ENCODE data around the gene TXNL4B. TPM values are rescaled to one million over a fixed set of nuclear protein-coding genes. Genes with fewer than 3 reads are reported as not detected.

Gene TXNL4B
- total and polyA plus RNA-seq, 9 of the 15 experiments (the other 6 are each of a cell fraction or from before 2014, with no cell fraction given) = 11.9 to 38.0 (median 22.3) TPM

DNA sequence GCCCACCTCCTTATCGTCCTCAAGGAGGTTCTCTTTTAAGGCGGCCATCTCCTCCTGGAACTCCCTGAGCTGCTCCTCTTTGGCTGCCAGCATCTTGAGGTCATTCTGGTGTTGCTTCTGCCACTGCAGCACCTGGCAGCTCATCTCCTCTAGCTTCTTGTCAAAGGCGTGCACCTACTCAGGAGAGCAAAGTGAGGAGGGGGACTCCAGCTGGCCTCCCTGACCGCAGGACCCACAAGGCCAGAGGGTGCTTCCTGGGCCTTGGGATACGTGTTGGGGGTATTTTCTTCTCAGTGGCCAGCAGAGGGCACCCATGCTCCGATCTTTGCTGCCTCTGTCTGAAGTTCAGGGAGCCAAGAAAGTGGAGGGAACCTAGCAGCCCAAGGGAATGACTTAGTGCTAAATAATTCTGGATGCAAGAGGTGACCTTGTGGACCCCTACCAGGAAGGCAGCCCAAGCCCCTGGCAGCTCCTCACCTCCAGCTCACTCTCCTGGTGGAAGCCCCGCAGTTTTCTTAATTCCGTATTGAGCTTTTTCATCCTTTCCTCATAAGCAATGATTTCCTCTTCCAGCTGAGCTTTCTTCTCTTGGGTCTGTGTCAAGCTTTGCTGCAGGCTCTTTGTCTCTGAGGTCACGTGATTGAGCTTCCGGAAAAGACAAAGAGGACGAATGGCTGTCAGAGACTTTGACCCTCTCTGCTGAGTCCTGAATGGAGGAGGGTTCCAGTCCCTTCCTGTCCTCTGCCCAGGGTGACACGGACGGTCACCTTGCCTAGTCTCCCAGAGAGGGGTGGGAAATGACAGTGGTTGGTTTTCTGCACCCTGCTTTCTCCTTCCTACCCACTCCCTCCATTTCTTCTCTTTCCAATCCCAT is 31.6 kb upstream of the TXNL4B start (continued):
- TF ChIP-seq, protein P1, sequence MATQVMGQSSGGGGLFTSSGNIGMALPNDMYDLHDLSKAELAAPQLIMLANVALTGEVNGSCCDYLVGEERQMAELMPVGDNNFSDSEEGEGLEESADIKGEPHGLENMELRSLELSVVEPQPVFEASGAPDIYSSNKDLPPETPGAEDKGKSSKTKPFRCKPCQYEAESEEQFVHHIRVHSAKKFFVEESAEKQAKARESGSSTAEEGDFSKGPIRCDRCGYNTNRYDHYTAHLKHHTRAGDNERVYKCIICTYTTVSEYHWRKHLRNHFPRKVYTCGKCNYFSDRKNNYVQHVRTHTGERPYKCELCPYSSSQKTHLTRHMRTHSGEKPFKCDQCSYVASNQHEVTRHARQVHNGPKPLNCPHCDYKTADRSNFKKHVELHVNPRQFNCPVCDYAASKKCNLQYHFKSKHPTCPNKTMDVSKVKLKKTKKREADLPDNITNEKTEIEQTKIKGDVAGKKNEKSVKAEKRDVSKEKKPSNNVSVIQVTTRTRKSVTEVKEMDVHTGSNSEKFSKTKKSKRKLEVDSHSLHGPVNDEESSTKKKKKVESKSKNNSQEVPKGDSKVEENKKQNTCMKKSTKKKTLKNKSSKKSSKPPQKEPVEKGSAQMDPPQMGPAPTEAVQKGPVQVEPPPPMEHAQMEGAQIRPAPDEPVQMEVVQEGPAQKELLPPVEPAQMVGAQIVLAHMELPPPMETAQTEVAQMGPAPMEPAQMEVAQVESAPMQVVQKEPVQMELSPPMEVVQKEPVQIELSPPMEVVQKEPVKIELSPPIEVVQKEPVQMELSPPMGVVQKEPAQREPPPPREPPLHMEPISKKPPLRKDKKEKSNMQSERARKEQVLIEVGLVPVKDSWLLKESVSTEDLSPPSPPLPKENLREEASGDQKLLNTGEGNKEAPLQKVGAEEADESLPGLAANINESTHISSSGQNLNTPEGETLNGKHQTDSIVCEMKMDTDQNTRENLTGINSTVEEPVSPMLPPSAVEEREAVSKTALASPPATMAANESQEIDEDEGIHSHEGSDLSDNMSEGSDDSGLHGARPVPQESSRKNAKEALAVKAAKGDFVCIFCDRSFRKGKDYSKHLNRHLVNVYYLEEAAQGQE (IDR thresholded peaks at IDR 0.05; ENCODE audit: borderline replicate concordance) = peak; percentile 67
- TF ChIP-seq, protein P1 (CRISPR knock-in tag; IDR thresholded peaks at IDR 0.05; ENCODE audit: low read depth) = no peak
- TF ChIP-seq STAT5B (CRISPR knock-in tag; IDR thresholded peaks at IDR 0.05) = no peak
- peak in 1 of 2 experiments; percentile 57; a peak in 1 of 4 replicates for TF ChIP-seq TBL1XR1 (IDR thresholded peaks at IDR 0.05; ENCODE audit: low read length in 2 of 2)
- TF ChIP-seq TFE3 (CRISPR knock-in tag; IDR thresholded peaks at IDR 0.05) = peak; percentile 97
- no peak for TF ChIP-seq MYC (IDR thresholded peaks at IDR 0.05; ENCODE audit: low read depth, low read length)
- TF ChIP-seq MYC (CRISPR knock-in tag; IDR thresholded peaks at IDR 0.05; ENCODE audit: borderline replicate concordance, low read depth) = no peak
- TF ChIP-seq, protein P2, sequence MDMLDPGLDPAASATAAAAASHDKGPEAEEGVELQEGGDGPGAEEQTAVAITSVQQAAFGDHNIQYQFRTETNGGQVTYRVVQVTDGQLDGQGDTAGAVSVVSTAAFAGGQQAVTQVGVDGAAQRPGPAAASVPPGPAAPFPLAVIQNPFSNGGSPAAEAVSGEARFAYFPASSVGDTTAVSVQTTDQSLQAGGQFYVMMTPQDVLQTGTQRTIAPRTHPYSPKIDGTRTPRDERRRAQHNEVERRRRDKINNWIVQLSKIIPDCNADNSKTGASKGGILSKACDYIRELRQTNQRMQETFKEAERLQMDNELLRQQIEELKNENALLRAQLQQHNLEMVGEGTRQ (CRISPR knock-in tag; IDR thresholded peaks at IDR 0.05) = peak; percentile 43; the same call in 1 of the 2 replicates
- TF ChIP-seq SMARCB1 (IDR thresholded peaks at IDR 0.05; ENCODE audit: insufficient read length, low read depth) = no peak
- TF ChIP-seq PCBP1 (IDR thresholded peaks at IDR 0.05; ENCODE audit: low read depth, low read length, poor library complexity, severe bottlenecking) = no peak
- TF ChIP-seq CREM (IDR thresholded peaks at IDR 0.05; ENCODE audit: low read depth) = peak; percentile 36
- no peak for TF ChIP-seq TEAD4 (IDR thresholded peaks at IDR 0.05; ENCODE audit: low read length)
- TF ChIP-seq TEAD4 (CRISPR knock-in tag; IDR thresholded peaks at IDR 0.05; ENCODE audit: borderline replicate concordance) = no peak
- peak; percentile 66 for TF ChIP-seq DEAF1 (CRISPR knock-in tag; IDR thresholded peaks at IDR 0.05)
